ENCODE measurements around the gene OAS3.

DNA sequence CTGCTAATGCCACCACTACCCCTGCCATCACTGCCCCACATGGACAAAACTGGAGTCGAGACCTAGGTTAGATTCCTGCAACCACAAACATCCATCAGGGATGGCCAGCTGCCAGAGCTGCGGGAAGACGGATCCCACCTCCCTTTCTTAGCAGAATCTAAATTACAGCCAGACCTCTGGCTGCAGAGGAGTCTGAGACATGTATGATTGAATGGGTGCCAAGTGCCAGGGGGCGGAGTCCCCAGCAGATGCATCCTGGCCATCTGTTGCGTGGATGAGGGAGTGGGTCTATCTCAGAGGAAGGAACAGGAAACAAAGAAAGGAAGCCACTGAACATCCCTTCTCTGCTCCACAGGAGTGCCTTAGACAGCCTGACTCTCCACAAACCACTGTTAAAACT is 33.0 kb downstream of the OAS3 start:
- TF ChIP-seq, protein P1, sequence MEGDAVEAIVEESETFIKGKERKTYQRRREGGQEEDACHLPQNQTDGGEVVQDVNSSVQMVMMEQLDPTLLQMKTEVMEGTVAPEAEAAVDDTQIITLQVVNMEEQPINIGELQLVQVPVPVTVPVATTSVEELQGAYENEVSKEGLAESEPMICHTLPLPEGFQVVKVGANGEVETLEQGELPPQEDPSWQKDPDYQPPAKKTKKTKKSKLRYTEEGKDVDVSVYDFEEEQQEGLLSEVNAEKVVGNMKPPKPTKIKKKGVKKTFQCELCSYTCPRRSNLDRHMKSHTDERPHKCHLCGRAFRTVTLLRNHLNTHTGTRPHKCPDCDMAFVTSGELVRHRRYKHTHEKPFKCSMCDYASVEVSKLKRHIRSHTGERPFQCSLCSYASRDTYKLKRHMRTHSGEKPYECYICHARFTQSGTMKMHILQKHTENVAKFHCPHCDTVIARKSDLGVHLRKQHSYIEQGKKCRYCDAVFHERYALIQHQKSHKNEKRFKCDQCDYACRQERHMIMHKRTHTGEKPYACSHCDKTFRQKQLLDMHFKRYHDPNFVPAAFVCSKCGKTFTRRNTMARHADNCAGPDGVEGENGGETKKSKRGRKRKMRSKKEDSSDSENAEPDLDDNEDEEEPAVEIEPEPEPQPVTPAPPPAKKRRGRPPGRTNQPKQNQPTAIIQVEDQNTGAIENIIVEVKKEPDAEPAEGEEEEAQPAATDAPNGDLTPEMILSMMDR (tag by site-specific recombination; IDR thresholded peaks at IDR 0.05), result no peak
- no peak for TF ChIP-seq KLF7 (tag by site-specific recombination; IDR thresholded peaks at IDR 0.05; ENCODE audit: borderline replicate concordance)
- TF ChIP-seq ZNF785 (tag by site-specific recombination; IDR thresholded peaks at IDR 0.05), result no peak
- no peak for TF ChIP-seq BCL11A (tag by site-specific recombination; IDR thresholded peaks at IDR 0.05; ENCODE audit: low read depth)
- TF ChIP-seq, protein P2, sequence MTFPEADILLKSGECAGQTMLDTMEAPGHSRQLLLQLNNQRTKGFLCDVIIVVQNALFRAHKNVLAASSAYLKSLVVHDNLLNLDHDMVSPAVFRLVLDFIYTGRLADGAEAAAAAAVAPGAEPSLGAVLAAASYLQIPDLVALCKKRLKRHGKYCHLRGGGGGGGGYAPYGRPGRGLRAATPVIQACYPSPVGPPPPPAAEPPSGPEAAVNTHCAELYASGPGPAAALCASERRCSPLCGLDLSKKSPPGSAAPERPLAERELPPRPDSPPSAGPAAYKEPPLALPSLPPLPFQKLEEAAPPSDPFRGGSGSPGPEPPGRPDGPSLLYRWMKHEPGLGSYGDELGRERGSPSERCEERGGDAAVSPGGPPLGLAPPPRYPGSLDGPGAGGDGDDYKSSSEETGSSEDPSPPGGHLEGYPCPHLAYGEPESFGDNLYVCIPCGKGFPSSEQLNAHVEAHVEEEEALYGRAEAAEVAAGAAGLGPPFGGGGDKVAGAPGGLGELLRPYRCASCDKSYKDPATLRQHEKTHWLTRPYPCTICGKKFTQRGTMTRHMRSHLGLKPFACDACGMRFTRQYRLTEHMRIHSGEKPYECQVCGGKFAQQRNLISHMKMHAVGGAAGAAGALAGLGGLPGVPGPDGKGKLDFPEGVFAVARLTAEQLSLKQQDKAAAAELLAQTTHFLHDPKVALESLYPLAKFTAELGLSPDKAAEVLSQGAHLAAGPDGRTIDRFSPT (tag by site-specific recombination; IDR thresholded peaks at IDR 0.05), result no peak
- no peak for TF ChIP-seq ZNF280D (tag by site-specific recombination; IDR thresholded peaks at IDR 0.05)
